ENCODE results near the gene INPP5F. TPM values are rescaled to one million over a fixed set of nuclear protein-coding genes. Genes with fewer than 3 reads are reported as not detected.

INPP5F gene
- total and polyA plus RNA-seq, 10 of the 15 experiments (the other 5 are each of a cell fraction or from before 2014, with no cell fraction given), result 6.0 to 49.3 (median 34.3) TPM

GRCh38 chr10:119706521-119707278, 19.1 kb upstream of the INPP5F start (continued):
- TF ChIP-seq IKZF2 (IDR thresholded peaks at IDR 0.05) (0 out of 4 replicates have a peak, but pooled peaks of 1 of the 2 experiments have one; percentile 17), PML (IDR thresholded peaks at IDR 0.05; ENCODE audit: low read length) (no peak), USF2 (IDR thresholded peaks at IDR 0.05; ENCODE audit: borderline replicate concordance, low read depth, low read length) (no peak), E2F8 (IDR thresholded peaks at IDR 0.05; ENCODE audit: low read depth, partially characterized antibody) (no peak), STAT3 (IDR thresholded peaks at IDR 0.05; ENCODE audit: low read depth, low read length) (no peak), SIX5 (IDR thresholded peaks at IDR 0.05; ENCODE audit: low read depth, low read length, severe bottlenecking) (no peak), SREBF2 (IDR thresholded peaks at IDR 0.05; ENCODE audit: low read length) (no peak), SUPT20H (IDR thresholded peaks at IDR 0.05; ENCODE audit: borderline replicate concordance, control insufficient read depth, low read depth, low read length) (no peak), RBBP5 (conservative IDR thresholded peaks at IDR 0.05) (no peak), BACH1 (IDR thresholded peaks at IDR 0.05; ENCODE audit: borderline replicate concordance) (no peak), SRF (IDR thresholded peaks at IDR 0.05; ENCODE audit: low read depth in 2 of 2, low read length in 2 of 2) (no peak), HCFC1 (IDR thresholded peaks at IDR 0.05; ENCODE audit: low read length) (no peak), BCL3 (IDR thresholded peaks at IDR 0.05; ENCODE audit: borderline replicate concordance, insufficient read depth, low read depth, low read length, poor library complexity, severe bottlenecking) (no peak), ZBTB11 (CRISPR knock-in tag; IDR thresholded peaks at IDR 0.05) (no peak), TCF3 (IDR thresholded peaks at IDR 0.05; ENCODE audit: borderline replicate concordance, insufficient read depth, low read depth, low read length) (no peak), ZNF217 (IDR thresholded peaks at IDR 0.05) (0 out of 2 replicates have a peak, but pooled peaks have one; percentile 55), HDAC2 (IDR thresholded peaks at IDR 0.05) (0 out of 2 replicates have a peak, but pooled peaks have one; percentile 28), CREB1 (IDR thresholded peaks at IDR 0.05; ENCODE audit: low read depth) (no peak)
